K562 (cell line): ENCODE results near the gene LAMTOR5. TPM values are rescaled to one million over a fixed set of nuclear protein-coding genes. Genes with fewer than 3 reads are reported as not detected.

Source experiments
- ADNP ChIP-seq: fragments of 200-800 bp; sonication (Bioruptor generic); IDR thresholded peaks from 2 replicates; pipeline ENCODE4 v1.6.1; 2016; ENCODE audit warnings: missing genetic modification characterization, missing compliant biosample characterization
- CEBPG ChIP-seq, 3 experiments: fragments of 200-800 bp in 1 of 3; sonication (Bioruptor generic) in 1 of 3; sonication (generic) in 1 of 3; formaldehyde crosslinking in 1 of 3; IDR thresholded peaks in 2 of 3; conservative IDR thresholded peaks in 1 of 3; 2 replicates each; pipeline versions ENCODE4 v1.6.1 to v1.8.0; 2016 to 2022; ENCODE audit warnings: missing compliant biosample characterization in 2 of 3, missing genetic modification characterization in 2 of 3, mild to moderate bottlenecking in 1 of 3, missing genetic modification reagents in 1 of 3
- EWSR1 ChIP-seq: fragments of 450-650 bp; IDR thresholded peaks from 2 replicates; pipeline ENCODE4 v1.6.1; 2018; ENCODE audit warnings: borderline replicate concordance, mild to moderate bottlenecking, low read depth, moderate library complexity; ENCODE audit not compliant: partially characterized antibody
- FOS ChIP-seq: IDR thresholded peaks from 3 replicates; pipeline ENCODE4 v1.6.1; 2011; ENCODE audit not compliant: insufficient read length; ENCODE audit errors: extremely low read depth
- MED1 ChIP-seq: sonication (generic); formaldehyde crosslinking; IDR thresholded peaks from 2 replicates; pipeline ENCODE4 v1.8.1; 2023; ENCODE audit warnings: missing genetic modification reagents, borderline replicate concordance
- NEUROD1 ChIP-seq: fragments of 150-350 bp; IDR thresholded peaks from 2 replicates; pipeline ENCODE4 v1.6.1; 2014; ENCODE audit warnings: borderline replicate concordance, low read length, low read depth; ENCODE audit not compliant: partially characterized antibody
- NR2F6 ChIP-seq: fragments of 450-650 bp; formaldehyde crosslinking; IDR thresholded peaks from 2 replicates; pipeline ENCODE4 v1.4.0; 2020; ENCODE audit warnings: mild to moderate bottlenecking
- SIRT6 ChIP-seq: IDR thresholded peaks from one replicate; pipeline ENCODE4 v1.6.1; 2012; ENCODE audit warnings: low read depth, mild to moderate bottlenecking, control low read depth, inconsistent platforms, low read length, moderate library complexity
- SRSF3 ChIP-seq: fragments of 200-400 bp; formaldehyde crosslinking; IDR thresholded peaks from 2 replicates; pipeline ENCODE4 v1.6.1; 2016; ENCODE audit warnings: mild to moderate bottlenecking, low read length, moderate library complexity; ENCODE audit not compliant: insufficient read depth
- TOE1 ChIP-seq, 2 experiments: fragments of 450-650 bp in 1 of 2; sonication (generic) in 1 of 2; formaldehyde crosslinking in 1 of 2; IDR thresholded peaks; 2 replicates each; pipeline versions ENCODE4 v1.7.1 to v1.8.0; 2016 to 2022; ENCODE audit warnings: borderline replicate concordance in 2 of 2, mild to moderate bottlenecking in 2 of 2, antibody characterized with exemption in 1 of 2, inconsistent platforms in 1 of 2, low read depth in 1 of 2, missing genetic modification reagents in 1 of 2, moderate library complexity in 1 of 2
- ZNF133 ChIP-seq: fragments of 250-450 bp; sonication (Bioruptor Pico); IDR thresholded peaks from 2 replicates; pipeline ENCODE4 v1.4.0; 2020; ENCODE audit warnings: mild to moderate bottlenecking
- ZNF253 ChIP-seq: fragments of 250-450 bp; sonication (Bioruptor Pico); conservative IDR thresholded peaks from 2 replicates; pipeline ENCODE4 v1.6.1; 2021; ENCODE audit warnings: mild to moderate bottlenecking
- polyA plus RNA-seq, 8 experiments: library from polyadenylated mRNA; depleted of rRNA in 4 of 8; stranded (reverse) in 5 of 8; unstranded in 3 of 8; fragments of >200 nt; fragmentation: Nextera tagmentation in 2 of 8; fragmentation: Illumina TruSeq in 1 of 8; extraction: Ambion mirVana in 2 of 8; extraction: Trizol in 1 of 8; gene quantifications; 2 replicates each; pipeline versions ENCODE4 v1.2.1 to v1.2.3, GENCODE V29; 2011 to 2014; ENCODE audit warnings: inconsistent platforms in 1 of 8, missing spikeins in 1 of 8
- total RNA-seq, 7 experiments: library from RNA; depleted of rRNA in 6 of 7; stranded (reverse); fragments of >200 nt in 6 of 7; fragmentation: Illumina TruSeq in 2 of 7; extraction: Trizol in 2 of 7; gene quantifications; 2 replicates each; pipeline versions ENCODE4 v1.2.1 to v1.2.3, GENCODE V29; 2011 to 2021; ENCODE audit warnings: low replicate concordance in 1 of 7
- TF ChIP-seq, protein P1 (sequence below), 2 experiments: IDR thresholded peaks in 1 of 2; conservative IDR thresholded peaks in 1 of 2; 2 replicates each; pipeline ENCODE4 v1.6.1; 2016; ENCODE audit warnings: low read depth in 2 of 2, mild to moderate bottlenecking in 1 of 2, missing compliant biosample characterization in 1 of 2, missing genetic modification characterization in 1 of 2, moderate library complexity in 1 of 2
- TF ChIP-seq, protein P2 (sequence below): fragments of 450-650 bp; formaldehyde crosslinking; IDR thresholded peaks from 2 replicates; pipeline ENCODE4 v1.4.0; 2022; ENCODE audit warnings: missing genetic modification characterization
- TF ChIP-seq, protein P3 (sequence below): sonication (generic); formaldehyde crosslinking; IDR thresholded peaks from 2 replicates; pipeline ENCODE4 v1.8.1; 2022; ENCODE audit warnings: missing genetic modification reagents
- TF ChIP-seq, protein P4 (sequence below): sonication (generic); formaldehyde crosslinking; IDR thresholded peaks from 2 replicates; pipeline ENCODE4 v1.8.1; 2023; ENCODE audit warnings: missing genetic modification reagents, mild to moderate bottlenecking, borderline replicate concordance

The LAMTOR5 gene
- total and polyA plus RNA-seq, 9 of the 15 experiments (the other 6 are each of a cell fraction or from before 2014, with no cell fraction given), result 118 to 712 (median 241) TPM

DNA sequence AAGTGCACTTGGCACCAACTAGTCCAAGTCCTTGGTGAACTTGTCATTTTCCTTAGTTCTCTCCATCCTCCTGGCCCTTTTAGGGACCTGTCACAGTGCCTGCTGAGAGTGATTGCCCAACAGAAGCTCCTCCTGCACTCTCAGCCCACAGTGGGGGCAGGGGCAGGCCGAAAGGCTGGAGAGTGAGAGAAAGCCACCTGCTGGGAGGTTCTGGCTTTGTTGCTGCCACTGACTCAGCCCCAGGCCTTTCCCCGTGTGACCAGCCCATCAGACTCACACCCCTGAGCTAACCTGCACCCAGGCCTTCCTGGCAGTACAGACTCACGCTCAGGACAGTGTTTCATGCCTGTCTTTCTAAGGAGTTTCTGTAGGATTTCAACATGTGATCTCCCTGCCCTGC lies 26.3 kb upstream of the LAMTOR5 start (continued):
- TF ChIP-seq, protein P1, sequence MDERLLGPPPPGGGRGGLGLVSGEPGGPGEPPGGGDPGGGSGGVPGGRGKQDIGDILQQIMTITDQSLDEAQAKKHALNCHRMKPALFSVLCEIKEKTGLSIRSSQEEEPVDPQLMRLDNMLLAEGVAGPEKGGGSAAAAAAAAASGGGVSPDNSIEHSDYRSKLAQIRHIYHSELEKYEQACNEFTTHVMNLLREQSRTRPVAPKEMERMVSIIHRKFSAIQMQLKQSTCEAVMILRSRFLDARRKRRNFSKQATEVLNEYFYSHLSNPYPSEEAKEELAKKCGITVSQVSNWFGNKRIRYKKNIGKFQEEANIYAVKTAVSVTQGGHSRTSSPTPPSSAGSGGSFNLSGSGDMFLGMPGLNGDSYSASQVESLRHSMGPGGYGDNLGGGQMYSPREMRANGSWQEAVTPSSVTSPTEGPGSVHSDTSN (CRISPR knock-in tag; IDR thresholded peaks at IDR 0.05; ENCODE audit: low read depth), result no peak
- TF ChIP-seq, protein P1 (tag; conservative IDR thresholded peaks at IDR 0.05; ENCODE audit: low read depth), result peak; percentile 91
- TF ChIP-seq NR2F6 (no peak), SIRT6 (no peak), CEBPG (CRISPR knock-in tag; IDR thresholded peaks at IDR 0.05) (peak; percentile 88), CEBPG (tag; conservative IDR thresholded peaks at IDR 0.05 in 1 of 2, IDR thresholded peaks at IDR 0.05 in 1 of 2) (peak; percentile 90 to 98), MED1 (no peak), SRSF3 (no peak), ZNF253 (CRISPR knock-in tag) (no peak), EWSR1 (no peak), NEUROD1 (no peak), FOS (no peak), TOE1 (IDR thresholded peaks at IDR 0.05; ENCODE audit: borderline replicate concordance) (no peak), TOE1 (CRISPR knock-in tag; IDR thresholded peaks at IDR 0.05; ENCODE audit: borderline replicate concordance, low read depth) (no peak), ADNP (tag) (no peak), ZNF133 (no peak)
- TF ChIP-seq, protein P2, sequence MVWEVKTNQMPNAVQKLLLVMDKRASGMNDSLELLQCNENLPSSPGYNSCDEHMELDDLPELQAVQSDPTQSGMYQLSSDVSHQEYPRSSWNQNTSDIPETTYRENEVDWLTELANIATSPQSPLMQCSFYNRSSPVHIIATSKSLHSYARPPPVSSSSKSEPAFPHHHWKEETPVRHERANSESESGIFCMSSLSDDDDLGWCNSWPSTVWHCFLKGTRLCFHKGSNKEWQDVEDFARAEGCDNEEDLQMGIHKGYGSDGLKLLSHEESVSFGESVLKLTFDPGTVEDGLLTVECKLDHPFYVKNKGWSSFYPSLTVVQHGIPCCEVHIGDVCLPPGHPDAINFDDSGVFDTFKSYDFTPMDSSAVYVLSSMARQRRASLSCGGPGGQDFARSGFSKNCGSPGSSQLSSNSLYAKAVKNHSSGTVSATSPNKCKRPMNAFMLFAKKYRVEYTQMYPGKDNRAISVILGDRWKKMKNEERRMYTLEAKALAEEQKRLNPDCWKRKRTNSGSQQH (CRISPR knock-in tag), result no peak
- TF ChIP-seq, protein P3, sequence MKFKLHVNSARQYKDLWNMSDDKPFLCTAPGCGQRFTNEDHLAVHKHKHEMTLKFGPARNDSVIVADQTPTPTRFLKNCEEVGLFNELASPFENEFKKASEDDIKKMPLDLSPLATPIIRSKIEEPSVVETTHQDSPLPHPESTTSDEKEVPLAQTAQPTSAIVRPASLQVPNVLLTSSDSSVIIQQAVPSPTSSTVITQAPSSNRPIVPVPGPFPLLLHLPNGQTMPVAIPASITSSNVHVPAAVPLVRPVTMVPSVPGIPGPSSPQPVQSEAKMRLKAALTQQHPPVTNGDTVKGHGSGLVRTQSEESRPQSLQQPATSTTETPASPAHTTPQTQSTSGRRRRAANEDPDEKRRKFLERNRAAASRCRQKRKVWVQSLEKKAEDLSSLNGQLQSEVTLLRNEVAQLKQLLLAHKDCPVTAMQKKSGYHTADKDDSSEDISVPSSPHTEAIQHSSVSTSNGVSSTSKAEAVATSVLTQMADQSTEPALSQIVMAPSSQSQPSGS, result no peak
- TF ChIP-seq, protein P4, sequence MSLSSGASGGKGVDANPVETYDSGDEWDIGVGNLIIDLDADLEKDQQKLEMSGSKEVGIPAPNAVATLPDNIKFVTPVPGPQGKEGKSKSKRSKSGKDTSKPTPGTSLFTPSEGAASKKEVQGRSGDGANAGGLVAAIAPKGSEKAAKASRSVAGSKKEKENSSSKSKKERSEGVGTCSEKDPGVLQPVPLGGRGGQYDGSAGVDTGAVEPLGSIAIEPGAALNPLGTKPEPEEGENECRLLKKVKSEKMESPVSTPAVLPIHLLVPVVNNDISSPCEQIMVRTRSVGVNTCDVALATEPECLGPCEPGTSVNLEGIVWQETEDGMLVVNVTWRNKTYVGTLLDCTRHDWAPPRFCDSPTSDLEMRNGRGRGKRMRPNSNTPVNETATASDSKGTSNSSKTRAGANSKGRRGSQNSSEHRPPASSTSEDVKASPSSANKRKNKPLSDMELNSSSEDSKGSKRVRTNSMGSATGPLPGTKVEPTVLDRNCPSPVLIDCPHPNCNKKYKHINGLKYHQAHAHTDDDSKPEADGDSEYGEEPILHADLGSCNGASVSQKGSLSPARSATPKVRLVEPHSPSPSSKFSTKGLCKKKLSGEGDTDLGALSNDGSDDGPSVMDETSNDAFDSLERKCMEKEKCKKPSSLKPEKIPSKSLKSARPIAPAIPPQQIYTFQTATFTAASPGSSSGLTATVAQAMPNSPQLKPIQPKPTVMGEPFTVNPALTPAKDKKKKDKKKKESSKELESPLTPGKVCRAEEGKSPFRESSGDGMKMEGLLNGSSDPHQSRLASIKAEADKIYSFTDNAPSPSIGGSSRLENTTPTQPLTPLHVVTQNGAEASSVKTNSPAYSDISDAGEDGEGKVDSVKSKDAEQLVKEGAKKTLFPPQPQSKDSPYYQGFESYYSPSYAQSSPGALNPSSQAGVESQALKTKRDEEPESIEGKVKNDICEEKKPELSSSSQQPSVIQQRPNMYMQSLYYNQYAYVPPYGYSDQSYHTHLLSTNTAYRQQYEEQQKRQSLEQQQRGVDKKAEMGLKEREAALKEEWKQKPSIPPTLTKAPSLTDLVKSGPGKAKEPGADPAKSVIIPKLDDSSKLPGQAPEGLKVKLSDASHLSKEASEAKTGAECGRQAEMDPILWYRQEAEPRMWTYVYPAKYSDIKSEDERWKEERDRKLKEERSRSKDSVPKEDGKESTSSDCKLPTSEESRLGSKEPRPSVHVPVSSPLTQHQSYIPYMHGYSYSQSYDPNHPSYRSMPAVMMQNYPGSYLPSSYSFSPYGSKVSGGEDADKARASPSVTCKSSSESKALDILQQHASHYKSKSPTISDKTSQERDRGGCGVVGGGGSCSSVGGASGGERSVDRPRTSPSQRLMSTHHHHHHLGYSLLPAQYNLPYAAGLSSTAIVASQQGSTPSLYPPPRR (CRISPR knock-in tag), result no peak
